GM18858 (cell line): ENCODE measurements around the gene BET1.
"Not testable (repeated sequence)": the region's sequence is repeated elsewhere in the genome, so short reads cannot be mapped to it uniquely, and the experiment has no call there.

Experiments used
- ATAC-seq: cut with Tn5 transposase; IDR thresholded peaks from one replicate; pipeline ENCODE4 v1.9.1; 2021; ENCODE audit not compliant: unreplicated experiment

BET1 gene

GRCh38 chr7:94004024-94004951 is at the start of gene BET1:
Gene BET1 (minus strand): TSS chr7:94004355. CDS start chr7:94004216, 139 bp downstream.
- peak; percentile 93 for ATAC-seq

GRCh38 chr7:94053532-94053931 is 49.4 kb upstream of the BET1 start:
- no peak for ATAC-seq

GRCh38 chr7:94052398-94053180 is 48.4 kb upstream of the BET1 start:
- ATAC-seq = peak; percentile 36

- peak; percentile 83 for ATAC-seq
Observed at GRCh38 chr7:94050046-94050445, 45.9 kb upstream of the BET1 start.

- ATAC-seq = peak; percentile 13
Observed at GRCh38 chr7:94049615-94050014, 45.5 kb upstream of the BET1 start.

- no peak for ATAC-seq
Observed at GRCh38 chr7:94048755-94049154, 44.6 kb upstream of the BET1 start.

GRCh38 chr7:94047956-94048355 is 43.8 kb upstream of the BET1 start:
- no peak for ATAC-seq

- ATAC-seq = no peak
Observed at GRCh38 chr7:94045581-94045980, 41.4 kb upstream of the BET1 start.

GRCh38 chr7:94044806-94045205 is 40.7 kb upstream of the BET1 start:
- ATAC-seq = no peak

- ATAC-seq = no peak
Observed at GRCh38 chr7:94043299-94043698, 39.1 kb upstream of the BET1 start.

GRCh38 chr7:94042381-94042780 is 38.2 kb upstream of the BET1 start:
- peak; percentile 92 for ATAC-seq

GRCh38 chr7:94041529-94041928 is 37.4 kb upstream of the BET1 start:
- ATAC-seq = no peak

GRCh38 chr7:94040254-94040653 is 36.1 kb upstream of the BET1 start:
- ATAC-seq = no peak

GRCh38 chr7:94039368-94040035 is 35.3 kb upstream of the BET1 start:
- ATAC-seq = no peak

GRCh38 chr7:94031865-94032264 is 27.7 kb upstream of the BET1 start:
- ATAC-seq = no peak

- ATAC-seq = no peak
Observed at GRCh38 chr7:94030634-94031033, 26.5 kb upstream of the BET1 start.

GRCh38 chr7:94029976-94030375 is 25.8 kb upstream of the BET1 start:
- no peak for ATAC-seq

- ATAC-seq = no peak
Observed at GRCh38 chr7:94028768-94029167, 24.6 kb upstream of the BET1 start.

GRCh38 chr7:94026619-94027018 is 22.5 kb upstream of the BET1 start:
- not testable (repeated sequence) for ATAC-seq

GRCh38 chr7:94022550-94022949 is 18.4 kb upstream of the BET1 start:
- ATAC-seq = no peak

GRCh38 chr7:94016786-94017185 is 12.6 kb upstream of the BET1 start:
- ATAC-seq = no peak
